ENCODE measurements around the gene TNXB.

Gene TNXB

DNA sequence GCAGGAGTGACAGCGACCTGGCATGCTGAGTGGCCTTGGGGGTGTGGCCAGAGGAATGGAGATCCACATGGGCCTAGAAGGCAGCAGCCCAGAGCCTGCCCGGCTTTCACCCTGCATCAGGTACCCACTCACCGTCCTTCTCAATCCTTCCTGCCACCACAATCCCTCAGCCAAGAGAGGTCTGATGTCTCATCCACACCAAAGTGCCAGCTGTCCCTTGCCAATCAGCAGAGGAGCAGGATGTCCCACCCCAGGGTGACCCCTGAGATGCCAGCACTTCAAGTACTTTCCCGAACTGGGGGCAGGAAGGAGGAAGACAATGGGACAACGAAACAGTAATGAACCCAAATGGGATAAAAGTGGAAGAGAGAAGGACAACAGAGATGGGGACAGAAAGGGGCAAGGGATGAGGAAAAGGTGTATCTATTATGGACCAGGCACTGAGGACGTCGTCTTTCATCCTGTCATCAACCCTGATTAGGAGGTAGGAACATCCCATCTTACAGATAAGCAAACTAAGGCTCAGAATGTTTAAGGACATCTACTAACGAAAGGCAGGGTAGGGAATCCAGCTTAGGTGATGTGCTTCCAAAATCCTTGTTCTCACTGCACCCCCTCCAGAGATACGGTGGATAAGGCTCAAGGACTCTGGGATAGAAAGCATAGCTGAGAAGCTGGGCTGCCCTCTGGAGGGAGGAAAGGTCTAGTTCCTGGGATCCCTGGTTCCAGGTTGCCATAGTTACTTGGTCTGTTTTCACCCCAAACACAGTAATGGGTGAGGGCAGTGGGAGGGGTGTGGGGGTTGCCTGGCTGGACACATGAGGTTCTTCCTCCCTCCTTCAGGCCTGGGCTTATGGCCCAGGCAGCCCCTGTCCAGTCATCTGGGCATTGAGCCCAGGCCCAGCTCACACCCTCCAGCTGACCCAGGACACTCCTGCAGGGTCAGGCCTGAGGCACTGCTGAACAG is 4.5 kb upstream of the TNXB start:
- no peak overlapping the region for H3K27ac ChIP-seq
- TF ChIP-seq, protein P1, sequence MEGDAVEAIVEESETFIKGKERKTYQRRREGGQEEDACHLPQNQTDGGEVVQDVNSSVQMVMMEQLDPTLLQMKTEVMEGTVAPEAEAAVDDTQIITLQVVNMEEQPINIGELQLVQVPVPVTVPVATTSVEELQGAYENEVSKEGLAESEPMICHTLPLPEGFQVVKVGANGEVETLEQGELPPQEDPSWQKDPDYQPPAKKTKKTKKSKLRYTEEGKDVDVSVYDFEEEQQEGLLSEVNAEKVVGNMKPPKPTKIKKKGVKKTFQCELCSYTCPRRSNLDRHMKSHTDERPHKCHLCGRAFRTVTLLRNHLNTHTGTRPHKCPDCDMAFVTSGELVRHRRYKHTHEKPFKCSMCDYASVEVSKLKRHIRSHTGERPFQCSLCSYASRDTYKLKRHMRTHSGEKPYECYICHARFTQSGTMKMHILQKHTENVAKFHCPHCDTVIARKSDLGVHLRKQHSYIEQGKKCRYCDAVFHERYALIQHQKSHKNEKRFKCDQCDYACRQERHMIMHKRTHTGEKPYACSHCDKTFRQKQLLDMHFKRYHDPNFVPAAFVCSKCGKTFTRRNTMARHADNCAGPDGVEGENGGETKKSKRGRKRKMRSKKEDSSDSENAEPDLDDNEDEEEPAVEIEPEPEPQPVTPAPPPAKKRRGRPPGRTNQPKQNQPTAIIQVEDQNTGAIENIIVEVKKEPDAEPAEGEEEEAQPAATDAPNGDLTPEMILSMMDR (conservative IDR thresholded peaks at IDR 0.05): no peak

- no peak overlapping the region for H3K27ac ChIP-seq
- TF ChIP-seq, protein P1 (conservative IDR thresholded peaks at IDR 0.05): no peak
Measured at GRCh38 chr6:32112431-32112980, 3.4 kb upstream of the TNXB start.

DNA sequence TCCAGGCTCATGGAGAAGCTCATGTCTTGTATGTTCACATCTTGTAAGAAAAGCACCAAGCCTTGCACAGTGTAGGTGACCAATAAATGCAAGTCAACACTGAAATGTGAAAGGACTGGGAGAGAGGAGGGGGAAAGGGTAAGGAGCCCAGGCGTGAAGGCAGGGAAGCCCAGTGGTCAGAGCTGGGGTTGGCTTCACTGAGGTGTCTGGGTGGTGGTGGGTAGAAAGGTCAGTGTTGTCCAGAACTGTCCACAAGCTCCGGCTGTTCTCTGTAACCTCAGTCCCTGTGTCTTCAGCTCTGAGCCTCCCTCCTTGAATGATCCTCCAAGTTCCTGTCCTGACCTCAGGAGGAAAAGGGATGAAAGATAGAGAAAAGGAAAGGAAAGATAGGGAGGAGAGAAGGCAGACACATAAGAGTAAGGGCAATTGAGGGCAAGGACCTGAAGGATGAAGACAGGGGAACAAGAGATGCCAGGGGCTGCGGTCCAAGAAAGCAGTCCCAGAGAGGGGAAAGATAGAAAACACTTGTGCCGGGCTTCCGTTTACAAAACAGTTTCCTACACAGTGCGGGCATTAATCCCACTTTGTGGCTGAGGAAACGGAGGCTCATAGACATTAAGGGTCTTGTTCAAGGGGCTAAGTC is 2.4 kb upstream of the TNXB start:
- TF ChIP-seq, protein P1 (conservative IDR thresholded peaks at IDR 0.05): no peak
- no peak overlapping the region for H3K27ac ChIP-seq

- H3K27ac ChIP-seq: no peak overlapping the region
- TF ChIP-seq, protein P1 (conservative IDR thresholded peaks at IDR 0.05): no peak
Measured at GRCh38 chr6:32110632-32111031, 1.5 kb upstream of the TNXB start.

GRCh38 chr6:32109765-32110160 is 625 bp upstream of the TNXB start:
- TF ChIP-seq, protein P1 (conservative IDR thresholded peaks at IDR 0.05): no peak
- no peak overlapping the region for H3K27ac ChIP-seq

GRCh38 chr6:32108727-32109113 is 418 bp downstream of the TNXB start:
- TF ChIP-seq, protein P1 (conservative IDR thresholded peaks at IDR 0.05): no peak
- no peak overlapping the region for H3K27ac ChIP-seq

- TF ChIP-seq, protein P1 (conservative IDR thresholded peaks at IDR 0.05): no peak
- H3K27ac ChIP-seq: no peak overlapping the region
Measured at GRCh38 chr6:32108094-32108627, 977 bp downstream of the TNXB start.

All from VCaP (cell line).